HCT116 (cell line): ENCODE data around the gene CSNK1G1.

Experiments used
- CTCF ChIP-seq, 3 experiments: fragments of 200-600 bp in 1 of 3; sonication (generic) in 1 of 3; IDR thresholded peaks in 2 of 3; conservative IDR thresholded peaks in 1 of 3; 2 replicates each; pipeline ENCODE4 v1.5.1; 2012 to 2017; ENCODE audit warnings: low read depth in 2 of 3, low read length in 2 of 3, antibody characterized with exemption in 1 of 3, borderline replicate concordance in 1 of 3, control low read depth in 1 of 3, mild to moderate bottlenecking in 1 of 3, mixed read lengths in 1 of 3, mixed run types in 1 of 3, moderate library complexity in 1 of 3; ENCODE audit not compliant: insufficient read depth in 1 of 3
- EZH2phosphoT487 ChIP-seq: fragments of 200-600 bp; IDR thresholded peaks from 2 replicates; pipeline ENCODE4 v1.6.1; 2018; ENCODE audit warnings: antibody characterized with exemption, borderline replicate concordance
- SRF ChIP-seq: IDR thresholded peaks from 2 replicates; pipeline ENCODE4 v1.6.1; 2012; ENCODE audit warnings: low read depth
- ZNF274 ChIP-seq: fragments of 200-500 bp; sonication (Bioruptor generic); IDR thresholded peaks from 2 replicates; pipeline ENCODE4 v1.6.1; 2014; ENCODE audit warnings: mild to moderate bottlenecking, low read depth, low read length, inconsistent platforms
- TF ChIP-seq, protein P1 (sequence below): IDR thresholded peaks from 2 replicates; pipeline ENCODE4 v1.6.1; 2012

- TF ChIP-seq CTCF (IDR thresholded peaks at IDR 0.05 in 2 of 3, conservative IDR thresholded peaks at IDR 0.05 in 1 of 3; ENCODE audit: borderline replicate concordance in 1 of 3, insufficient read depth in 1 of 3, low read depth in 2 of 3, low read length in 2 of 3) (no peak), SRF (no peak), ZNF274 (no peak), EZH2phosphoT487 (no peak)
- TF ChIP-seq, protein P1, sequence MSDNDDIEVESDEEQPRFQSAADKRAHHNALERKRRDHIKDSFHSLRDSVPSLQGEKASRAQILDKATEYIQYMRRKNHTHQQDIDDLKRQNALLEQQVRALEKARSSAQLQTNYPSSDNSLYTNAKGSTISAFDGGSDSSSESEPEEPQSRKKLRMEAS, result no peak
These were observed 70.1 kb downstream of the CSNK1G1 start for GRCh38 chr15:64285871-64286270.
